ENCODE measurements around the gene SORL1-AS1.
"Not testable (repeated sequence)": the region's sequence is repeated elsewhere in the genome, so short reads cannot be mapped to it uniquely, and the experiment has no call there.

Gene SORL1-AS1

DNA sequence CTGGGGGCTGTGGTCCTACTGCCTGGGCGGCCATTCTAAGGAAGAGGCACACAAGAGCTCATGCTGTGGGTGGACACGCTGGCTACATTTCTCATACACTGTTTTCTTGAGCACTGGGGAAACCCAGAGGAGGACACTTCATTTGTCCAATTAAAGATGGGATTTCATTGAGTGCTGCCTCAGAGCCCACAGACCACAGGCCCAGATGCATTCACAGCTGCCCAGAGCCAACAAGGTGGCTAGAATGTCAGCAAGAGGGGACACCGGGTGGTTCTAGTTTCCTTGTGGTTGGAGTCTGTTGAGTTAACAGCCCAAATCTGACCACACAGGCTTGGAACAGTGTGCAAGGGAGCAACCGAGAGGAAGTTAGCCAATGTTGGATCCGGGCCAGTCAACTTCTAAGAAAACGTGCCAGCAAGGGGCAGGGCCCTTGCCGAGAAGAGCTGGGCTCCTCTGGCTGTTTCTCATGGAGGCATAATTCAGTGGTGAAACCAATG is 35.7 kb downstream of the SORL1-AS1 start:
- TF ChIP-seq, protein P1, sequence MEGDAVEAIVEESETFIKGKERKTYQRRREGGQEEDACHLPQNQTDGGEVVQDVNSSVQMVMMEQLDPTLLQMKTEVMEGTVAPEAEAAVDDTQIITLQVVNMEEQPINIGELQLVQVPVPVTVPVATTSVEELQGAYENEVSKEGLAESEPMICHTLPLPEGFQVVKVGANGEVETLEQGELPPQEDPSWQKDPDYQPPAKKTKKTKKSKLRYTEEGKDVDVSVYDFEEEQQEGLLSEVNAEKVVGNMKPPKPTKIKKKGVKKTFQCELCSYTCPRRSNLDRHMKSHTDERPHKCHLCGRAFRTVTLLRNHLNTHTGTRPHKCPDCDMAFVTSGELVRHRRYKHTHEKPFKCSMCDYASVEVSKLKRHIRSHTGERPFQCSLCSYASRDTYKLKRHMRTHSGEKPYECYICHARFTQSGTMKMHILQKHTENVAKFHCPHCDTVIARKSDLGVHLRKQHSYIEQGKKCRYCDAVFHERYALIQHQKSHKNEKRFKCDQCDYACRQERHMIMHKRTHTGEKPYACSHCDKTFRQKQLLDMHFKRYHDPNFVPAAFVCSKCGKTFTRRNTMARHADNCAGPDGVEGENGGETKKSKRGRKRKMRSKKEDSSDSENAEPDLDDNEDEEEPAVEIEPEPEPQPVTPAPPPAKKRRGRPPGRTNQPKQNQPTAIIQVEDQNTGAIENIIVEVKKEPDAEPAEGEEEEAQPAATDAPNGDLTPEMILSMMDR (IDR thresholded peaks at IDR 0.05; ENCODE audit: low read depth, low read length, missing control alignments): no peak
- no peak for DNase-seq (ENCODE audit: low read depth)
- no peak overlapping the region for H3K4me3 ChIP-seq (ENCODE audit: low read depth, low read length)

DNA sequence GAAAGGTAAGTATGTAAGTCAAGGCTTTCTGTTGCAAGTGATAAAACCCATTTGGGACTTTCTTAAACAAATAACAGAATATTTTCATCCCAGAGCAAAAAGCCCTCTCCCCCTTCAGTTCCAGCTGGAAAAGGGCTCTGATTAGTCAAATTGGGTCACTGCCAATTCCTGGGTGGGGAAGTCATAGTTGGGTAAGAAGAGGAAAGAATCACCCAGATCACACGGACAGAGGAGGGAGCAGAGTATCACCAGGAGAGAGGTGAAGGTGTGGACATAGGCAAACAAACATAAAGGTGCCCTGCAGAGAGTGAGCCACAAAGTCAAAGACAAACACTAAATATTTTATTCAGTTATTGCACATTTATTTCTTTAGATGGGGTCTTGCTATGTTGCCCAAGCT is 36.9 kb downstream of the SORL1-AS1 start:
- TF ChIP-seq, protein P1 (IDR thresholded peaks at IDR 0.05; ENCODE audit: low read depth, low read length, missing control alignments): no peak
- no peak overlapping the region for H3K4me3 ChIP-seq (ENCODE audit: low read depth, low read length)
- DNase-seq (ENCODE audit: low read depth): no peak

DNA sequence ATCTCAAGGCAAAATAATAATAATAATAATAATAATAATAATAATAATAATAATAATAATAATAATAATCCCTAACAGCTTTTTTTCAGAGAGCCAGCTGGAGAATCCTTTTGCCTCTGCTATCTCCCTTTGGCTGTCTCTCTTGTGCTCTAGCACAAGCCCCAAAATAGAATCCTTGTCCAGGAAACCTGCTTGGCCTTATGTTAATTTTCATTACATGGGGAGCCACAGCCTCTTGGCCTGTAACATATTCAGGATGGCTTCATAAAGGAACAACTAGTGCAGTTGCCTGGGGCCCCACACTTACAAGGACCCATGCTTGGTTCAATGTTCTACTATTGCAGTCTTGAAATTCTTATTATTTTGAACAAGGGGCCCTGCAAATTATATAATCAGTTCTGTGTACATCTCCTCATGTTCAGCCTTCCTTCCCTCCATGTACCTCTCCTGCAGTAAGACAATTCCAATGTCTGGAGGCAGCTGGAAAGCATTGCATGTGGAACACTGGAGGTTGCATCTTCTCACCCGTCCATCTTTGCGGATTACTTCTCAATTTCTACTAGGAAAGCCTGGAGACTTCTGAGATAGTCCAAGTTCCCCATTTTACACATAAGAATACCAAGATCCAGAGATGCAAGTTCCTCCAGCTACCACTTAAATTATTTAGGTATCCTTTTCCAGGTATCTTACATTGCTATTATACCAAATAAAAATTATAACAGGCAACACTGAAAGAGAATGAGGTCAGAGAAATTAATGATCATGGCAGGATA is 38.4 kb downstream of the SORL1-AS1 start:
- no peak overlapping the region for H3K4me3 ChIP-seq (ENCODE audit: low read depth, low read length)
- TF ChIP-seq, protein P1 (IDR thresholded peaks at IDR 0.05; ENCODE audit: low read depth, low read length, missing control alignments): no peak
- no peak for DNase-seq (ENCODE audit: low read depth)

DNA sequence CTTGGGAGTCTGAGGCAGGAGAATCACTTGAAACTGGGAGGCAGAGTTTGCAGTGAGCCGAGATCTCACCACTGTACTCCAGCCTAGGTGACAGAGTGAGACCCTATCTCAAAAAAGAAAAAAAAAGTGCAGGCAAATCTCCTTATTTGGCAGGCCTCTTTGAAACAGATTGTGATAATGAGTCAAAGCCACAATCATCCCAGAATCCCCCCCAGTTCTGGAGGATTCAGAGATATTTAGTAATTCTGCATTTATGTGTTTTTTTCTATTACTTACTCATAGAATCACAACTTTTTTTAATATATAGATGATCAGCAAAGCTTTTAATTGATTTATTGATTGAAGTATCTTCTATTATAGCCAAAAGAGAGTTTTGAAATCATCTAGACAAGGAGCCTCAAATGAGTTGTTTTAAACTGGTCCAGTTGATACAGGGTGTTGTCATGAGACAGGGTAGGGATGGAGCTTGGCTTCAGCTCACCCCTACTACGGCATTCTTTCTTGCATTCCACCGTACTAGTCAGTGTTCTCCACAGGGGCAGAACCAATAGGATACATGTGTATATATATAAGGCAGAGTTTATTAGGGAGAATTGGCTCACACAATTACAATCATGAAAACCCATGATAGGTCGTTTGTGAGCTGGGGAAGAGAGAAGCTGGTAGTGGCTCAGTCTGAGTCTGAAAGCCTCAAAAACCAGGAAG is 39.9 kb downstream of the SORL1-AS1 start:
- TF ChIP-seq, protein P1 (IDR thresholded peaks at IDR 0.05; ENCODE audit: low read depth, low read length, missing control alignments): no peak
- no peak overlapping the region for H3K4me3 ChIP-seq (ENCODE audit: low read depth, low read length)
- DNase-seq (ENCODE audit: low read depth): no peak

DNA sequence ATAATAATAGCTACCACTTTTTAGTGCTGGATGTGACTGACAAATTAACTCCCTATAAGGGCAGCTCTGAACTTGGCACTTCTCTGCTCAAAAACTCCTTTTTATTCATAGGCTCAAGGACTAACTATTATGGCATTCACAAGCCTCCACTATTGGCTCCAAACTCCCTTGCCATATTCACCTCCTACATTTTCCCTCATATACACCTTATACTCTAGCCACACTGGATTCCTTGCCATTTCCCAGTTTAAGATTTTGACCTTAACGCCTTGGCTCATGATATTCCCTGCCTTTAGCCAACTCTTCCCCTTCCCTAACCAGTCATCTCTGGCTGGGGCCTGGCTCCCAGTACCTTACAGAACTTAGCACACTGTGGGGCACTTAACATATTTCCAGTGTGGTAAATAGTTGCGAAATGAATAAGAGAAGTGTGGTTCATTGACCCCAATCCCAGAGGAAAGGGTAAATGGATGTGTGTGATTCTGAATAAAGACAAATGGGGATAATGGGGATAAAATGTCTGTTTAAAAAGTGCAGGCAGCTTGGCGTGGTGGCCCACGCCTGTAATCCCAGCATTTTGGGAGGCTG is 40.7 kb downstream of the SORL1-AS1 start:
- DNase-seq (ENCODE audit: low read depth): no peak
- H3K4me3 ChIP-seq (ENCODE audit: low read depth, low read length): no peak overlapping the region
- TF ChIP-seq, protein P1 (IDR thresholded peaks at IDR 0.05; ENCODE audit: low read depth, low read length, missing control alignments): no peak

DNA sequence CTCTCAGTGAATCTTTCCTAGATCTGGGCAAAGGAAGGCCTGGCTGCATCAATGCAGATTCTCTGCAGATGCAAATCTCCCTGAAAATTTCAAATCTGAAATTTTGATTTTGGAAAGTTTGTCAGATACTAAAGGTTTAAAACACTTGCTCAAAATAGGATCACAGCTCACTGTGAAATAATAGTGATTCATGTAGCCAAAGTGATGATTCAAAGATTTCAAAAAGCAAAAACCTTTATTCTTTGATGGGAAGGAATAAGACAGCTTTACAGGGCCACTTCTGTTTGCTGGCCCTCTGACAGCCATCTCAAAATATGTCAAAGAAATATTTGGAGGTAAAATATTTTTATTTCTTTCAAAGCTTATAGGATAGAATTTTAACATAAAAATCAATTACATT is 41.4 kb downstream of the SORL1-AS1 start:
- H3K4me3 ChIP-seq (ENCODE audit: low read depth, low read length); DNase-seq (ENCODE audit: low read depth): not testable (repeated sequence)

DNA sequence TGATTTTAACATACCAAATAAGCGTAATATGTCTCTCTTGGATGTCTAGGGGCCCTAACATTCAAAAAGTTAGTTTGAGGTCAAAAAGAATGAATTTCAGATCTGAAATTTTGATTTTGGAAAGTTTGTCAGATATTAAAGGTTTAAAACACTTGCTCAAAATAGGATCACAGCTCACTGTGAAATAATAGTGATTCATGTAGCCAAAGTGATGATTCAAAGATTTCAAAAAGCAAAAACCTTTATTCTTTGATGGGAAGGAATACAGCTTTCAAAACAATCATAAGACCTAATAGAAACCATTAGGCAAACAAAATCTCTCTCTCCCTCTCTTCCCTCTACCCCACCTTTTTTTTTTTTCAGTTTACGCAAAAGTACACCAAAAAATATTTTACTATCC is 42.7 kb downstream of the SORL1-AS1 start:
- H3K4me3 ChIP-seq (ENCODE audit: low read depth, low read length); DNase-seq (ENCODE audit: low read depth): not testable (repeated sequence)
